Measurements from ENCODE around the gene CCDC178.

DNA sequence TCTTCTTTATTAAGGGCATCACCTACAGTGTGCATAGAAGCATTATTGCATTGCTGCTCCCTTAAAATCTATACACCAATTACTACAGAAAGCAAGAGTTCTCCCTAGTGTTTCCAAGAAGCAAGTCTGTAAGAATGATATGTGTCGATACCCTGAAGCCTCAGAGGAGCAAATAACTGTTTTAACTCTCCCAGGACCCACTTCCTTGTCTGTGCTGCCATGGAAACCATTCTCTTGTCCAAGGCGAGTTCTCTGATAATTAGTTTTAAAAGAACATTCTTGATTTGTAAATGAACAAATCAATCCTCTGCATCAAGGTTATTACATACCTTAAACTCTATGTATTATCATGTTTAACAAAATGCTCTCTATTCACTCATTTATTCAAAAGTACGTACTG, 340.9 kb downstream of the CCDC178 start:
- TF ChIP-seq, protein P1, sequence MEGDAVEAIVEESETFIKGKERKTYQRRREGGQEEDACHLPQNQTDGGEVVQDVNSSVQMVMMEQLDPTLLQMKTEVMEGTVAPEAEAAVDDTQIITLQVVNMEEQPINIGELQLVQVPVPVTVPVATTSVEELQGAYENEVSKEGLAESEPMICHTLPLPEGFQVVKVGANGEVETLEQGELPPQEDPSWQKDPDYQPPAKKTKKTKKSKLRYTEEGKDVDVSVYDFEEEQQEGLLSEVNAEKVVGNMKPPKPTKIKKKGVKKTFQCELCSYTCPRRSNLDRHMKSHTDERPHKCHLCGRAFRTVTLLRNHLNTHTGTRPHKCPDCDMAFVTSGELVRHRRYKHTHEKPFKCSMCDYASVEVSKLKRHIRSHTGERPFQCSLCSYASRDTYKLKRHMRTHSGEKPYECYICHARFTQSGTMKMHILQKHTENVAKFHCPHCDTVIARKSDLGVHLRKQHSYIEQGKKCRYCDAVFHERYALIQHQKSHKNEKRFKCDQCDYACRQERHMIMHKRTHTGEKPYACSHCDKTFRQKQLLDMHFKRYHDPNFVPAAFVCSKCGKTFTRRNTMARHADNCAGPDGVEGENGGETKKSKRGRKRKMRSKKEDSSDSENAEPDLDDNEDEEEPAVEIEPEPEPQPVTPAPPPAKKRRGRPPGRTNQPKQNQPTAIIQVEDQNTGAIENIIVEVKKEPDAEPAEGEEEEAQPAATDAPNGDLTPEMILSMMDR (conservative IDR thresholded peaks at IDR 0.05): no peak
- no peak for TF ChIP-seq ZFX (IDR thresholded peaks at IDR 0.05)
